Thymus (tissue), 11 donors: ENCODE measurements around the gene SLC8A2. TPM values are rescaled to one million over a fixed set of nuclear protein-coding genes. Genes with fewer than 3 reads are reported as not detected.
"Not testable (repeated sequence)": the region's sequence is repeated elsewhere in the genome, so short reads cannot be mapped to it uniquely, and the experiment has no call there.

Experiments used
- DNase-seq, 9 donors: peaks; one replicate each; pipeline ENCODE4 v3.0.0-alpha.2; 2013; ENCODE audit warnings: low spot score in 9 of 9, low read depth in 6 of 9, missing footprints in 1 of 9
- H3K27ac ChIP-seq, 2 donors: one replicate each; pipeline ENCODE4 v1.5.1; 2013; ENCODE audit warnings: control low read depth in 1 of 2, low read depth in 1 of 2, low read length in 1 of 2, mild to moderate bottlenecking in 1 of 2, moderate library complexity in 1 of 2
- H3K27me3 ChIP-seq, 2 donors: one replicate each; pipeline ENCODE4 v1.5.1; 2013; ENCODE audit warnings: low read length in 1 of 2; ENCODE audit not compliant: control insufficient read depth in 2 of 2, insufficient read depth in 1 of 2
- H3K36me3 ChIP-seq, 2 donors: one replicate each; pipeline ENCODE4 v1.5.1; 2013; ENCODE audit warnings: low read length in 1 of 2, mild to moderate bottlenecking in 1 of 2, moderate library complexity in 1 of 2; ENCODE audit not compliant: control insufficient read depth in 2 of 2, insufficient read depth in 2 of 2
- H3K4me1 ChIP-seq, 2 donors: one replicate each; pipeline ENCODE4 v1.5.1; 2013; ENCODE audit warnings: low read length in 2 of 2; ENCODE audit not compliant: control insufficient read depth in 2 of 2, insufficient read depth in 2 of 2
- H3K4me3 ChIP-seq, 2 donors: one replicate each; pipeline ENCODE4 v1.5.1; 2013; ENCODE audit warnings: low read length in 2 of 2, control low read depth in 1 of 2, mild to moderate bottlenecking in 1 of 2
- H3K9me3 ChIP-seq, 2 donors: one replicate each; pipeline ENCODE4 v1.5.1; 2013; ENCODE audit warnings: low read length in 1 of 2, mild to moderate bottlenecking in 1 of 2; ENCODE audit not compliant: control insufficient read depth in 2 of 2, insufficient read depth in 1 of 2
- WGBS: extraction: QIAGEN DNeasy Blood & Tissue Kit; methylation state at CpG from one replicate; pipeline ENCODE4 v1.1.7; 2013; 5-methylcytosine and 5-hydroxymethylcytosine counted together
- polyA plus RNA-seq: library from polyadenylated mRNA; stranded (reverse); fragments of 200-250 nt; gene quantifications from one replicate; pipeline ENCODE4 v1.2.3, GENCODE V29; 2013
- total RNA-seq: library from RNA; stranded (reverse); fragments of 120-200 nt; gene quantifications from one replicate; pipeline ENCODE4 v1.2.4, GENCODE V29; 2013
- donor health status: healthy.

Gene SLC8A2
- total and polyA plus RNA-seq, 2 donors = 0.14 to 0.16 TPM

GRCh38 chr19:47416643-47416985 is 55.1 kb downstream of the SLC8A2 start:
- peaks cover 0 to 2% of the 10 kb centered on the region in 2 donors for H3K4me1 ChIP-seq
- no peak for DNase-seq
- H3K36me3 ChIP-seq = no peaks in the 10 kb centered on the region
- WGBS = 38% methylated on average over 12 of the region's 12 CpGs
- peaks cover 51 to 76% of the 10 kb centered on the region in 2 donors for H3K27me3 ChIP-seq
- H3K4me3 ChIP-seq = no peak overlapping the region
- H3K9me3 ChIP-seq = no peaks in the 10 kb centered on the region
- H3K27ac ChIP-seq = no peak overlapping the region

- WGBS = 92% methylated on average over 21 of the region's 21 CpGs
- Histone ChIP-seq H3K36me3 (no peaks in the 10 kb centered on the region), H3K9me3 (no peaks in the 10 kb centered on the region), H3K4me1 (peaks cover 0 to 2% of the 10 kb centered on the region in 2 donors), H3K27ac (no peak overlapping the region), H3K4me3 (no peak overlapping the region), H3K27me3 (peaks cover 46 to 71% of the 10 kb centered on the region in 2 donors)
- no peak for DNase-seq
Observed at GRCh38 chr19:47415953-47416642, 55.6 kb downstream of the SLC8A2 start.

GRCh38 chr19:47414469-47414868 is 57.2 kb downstream of the SLC8A2 start:
- H3K9me3 ChIP-seq = no peaks in the 10 kb centered on the region
- H3K27me3 ChIP-seq = peaks cover 34 to 55% of the 10 kb centered on the region in 2 donors
- no peak overlapping the region for H3K4me3 ChIP-seq
- H3K4me1 ChIP-seq = peaks cover 0 to 2% of the 10 kb centered on the region in 2 donors
- no peak for DNase-seq
- H3K27ac ChIP-seq = no peak overlapping the region
- WGBS = 71% methylated on average over 21 of the region's 21 CpGs
- H3K36me3 ChIP-seq = no peaks in the 10 kb centered on the region

- 96% methylated on average over 16 of the region's 16 CpGs for WGBS
- Histone ChIP-seq H3K4me3 (no peak overlapping the region), H3K27me3 (peaks cover 29 to 55% of the 10 kb centered on the region in 2 donors), H3K9me3 (no peaks in the 10 kb centered on the region), H3K36me3 (no peaks in the 10 kb centered on the region), H3K4me1 (peaks cover 0 to under 1% of the 10 kb centered on the region in 2 donors), H3K27ac (no peak overlapping the region)
- DNase-seq = no peak
Observed at GRCh38 chr19:47413941-47414340, 57.8 kb downstream of the SLC8A2 start.

GRCh38 chr19:47411696-47412095 is 60.0 kb downstream of the SLC8A2 start:
- DNase-seq, H3K27ac ChIP-seq, H3K4me3 ChIP-seq, H3K4me1 ChIP-seq, H3K36me3 ChIP-seq, H3K9me3 ChIP-seq: not testable (repeated sequence)
- peaks cover 18 to 51% of the 10 kb centered on the region in 2 donors for H3K27me3 ChIP-seq
- 83% methylated on average over 9 of the region's 9 CpGs for WGBS

- peaks cover 14 to 51% of the 10 kb centered on the region in 2 donors for H3K27me3 ChIP-seq
- no peak for DNase-seq
Observed at GRCh38 chr19:47411101-47411500, 60.6 kb downstream of the SLC8A2 start.

GRCh38 chr19:47408156-47408938 is 63.3 kb downstream of the SLC8A2 start:
- WGBS = 92% methylated on average over 14 of the region's 14 CpGs
- Histone ChIP-seq H3K27ac (no peak overlapping the region), H3K4me3 (no peak overlapping the region), H3K4me1 (no peaks in the 10 kb centered on the region), H3K36me3 (no peaks in the 10 kb centered on the region), H3K27me3 (peaks cover 12 to 46% of the 10 kb centered on the region in 2 donors), H3K9me3 (no peaks in the 10 kb centered on the region)
- no peak for DNase-seq

More at GRCh38 chr19:47411101-47411500, 60.6 kb downstream of the SLC8A2 start:
- 87% methylated on average over 8 of the region's 8 CpGs for WGBS
- H3K36me3 ChIP-seq = no peaks in the 10 kb centered on the region
- no peaks in the 10 kb centered on the region for H3K4me1 ChIP-seq
- H3K4me3 ChIP-seq = no peak overlapping the region
- no peak overlapping the region for H3K27ac ChIP-seq
- no peaks in the 10 kb centered on the region for H3K9me3 ChIP-seq

GRCh38 chr19:47407417-47407774 is 64.3 kb downstream of the SLC8A2 start:
- 15% methylated on average over 14 of the region's 14 CpGs for WGBS
- Histone ChIP-seq H3K36me3 (no peaks in the 10 kb centered on the region), H3K4me1 (no peaks in the 10 kb centered on the region), H3K27me3 (peaks cover 12 to 46% of the 10 kb centered on the region in 2 donors), H3K9me3 (no peaks in the 10 kb centered on the region), H3K27ac (no peak overlapping the region), H3K4me3 (no peak overlapping the region)
- DNase-seq = no peak

- H3K27me3 ChIP-seq = peaks cover 12 to 46% of the 10 kb centered on the region in 2 donors
Observed at GRCh38 chr19:47406711-47407416, 64.8 kb downstream of the SLC8A2 start.

More at GRCh38 chr19:47406711-47407416, 64.8 kb downstream of the SLC8A2 start:
- DNase-seq = peak in 1 of 9 donors; percentile 27
- H3K27ac ChIP-seq = no peak overlapping the region
- H3K9me3 ChIP-seq = no peaks in the 10 kb centered on the region
- H3K36me3 ChIP-seq = no peaks in the 10 kb centered on the region
- no peaks in the 10 kb centered on the region for H3K4me1 ChIP-seq
- 11% methylated on average over 47 of the region's 47 CpGs for WGBS
- no peak overlapping the region for H3K4me3 ChIP-seq
